Activated T-cell treated with anti-CD3 and anti-CD28 coated beads for 4 hours (primary cell): ENCODE results near the gene TSPYL2.

Source experiments
- DNase-seq: peaks from one replicate; pipeline ENCODE4 v3.0.0-alpha.2; 2020

The TSPYL2 gene

DNA sequence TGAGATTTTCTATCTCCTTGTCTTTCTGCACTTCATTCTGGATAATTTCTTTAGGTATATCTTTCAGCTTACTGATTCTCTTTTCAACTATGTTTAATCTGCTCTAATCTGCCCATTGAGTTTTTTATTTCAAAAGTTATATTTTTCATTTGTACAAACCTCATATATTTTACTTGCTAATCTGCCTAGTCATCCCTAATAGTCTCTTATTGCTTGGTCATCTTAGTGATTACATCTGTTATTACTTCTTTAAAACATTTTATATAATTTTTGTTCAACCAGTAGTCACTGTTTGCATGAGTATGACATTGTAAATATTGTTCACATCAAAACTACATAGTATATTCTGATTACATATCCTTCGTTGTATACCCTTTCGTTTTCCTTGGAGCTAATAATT is 44.2 kb downstream of the TSPYL2 start:
- no peak for DNase-seq

- DNase-seq, result no peak
Measured at GRCh38 chrX:53128097-53128749, 46.1 kb downstream of the TSPYL2 start.

- no peak for DNase-seq
Measured at GRCh38 chrX:53133400-53133799, 51.2 kb downstream of the TSPYL2 start.

- DNase-seq, result no peak
Measured at GRCh38 chrX:53135581-53135980, 53.4 kb downstream of the TSPYL2 start.
